Measurements from ENCODE around the gene EXOC4. TPM values are rescaled to one million over a fixed set of nuclear protein-coding genes. Genes with fewer than 3 reads are reported as not detected.

EXOC4 gene
- total and polyA plus RNA-seq, 2 of the 8 experiments (the other 6 are each of a cell fraction or from before 2014, with no cell fraction given): 27.0 to 67.3 TPM

DNA sequence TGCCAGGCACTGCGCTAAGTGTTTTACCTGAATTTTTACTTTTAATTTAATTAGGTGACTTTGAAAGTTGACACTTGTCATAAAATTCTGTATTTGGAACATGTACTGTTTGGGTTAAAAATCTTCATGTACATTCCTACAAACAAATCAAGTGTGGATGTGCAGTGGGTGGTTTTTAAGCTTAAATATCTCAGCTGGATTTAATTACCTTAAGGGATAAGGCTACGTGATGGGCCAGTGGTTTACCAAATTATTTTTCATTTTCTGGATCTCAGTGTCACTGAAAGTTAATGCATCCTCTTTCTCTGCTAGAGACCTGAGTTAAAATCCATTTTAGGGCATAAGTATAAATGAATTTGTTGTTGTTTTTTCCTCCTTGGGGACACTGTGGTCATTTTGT lies 51.1 kb downstream of the EXOC4 start (continued):
- TF ChIP-seq ZNF274 (IDR thresholded peaks at IDR 0.05; ENCODE audit: borderline replicate concordance, extremely low read depth, low read length): no peak
- TF ChIP-seq SIRT6 (IDR thresholded peaks at IDR 0.05; ENCODE audit: low read length): no peak
- no peak for TF ChIP-seq TEAD4 (IDR thresholded peaks at IDR 0.05; ENCODE audit: low read depth, low read length)
